GM23338 (cell line): ENCODE results near the gene TSPO2. TPM values are rescaled to one million over a fixed set of nuclear protein-coding genes. Genes with fewer than 3 reads are reported as not detected.

Source experiments
- ATAC-seq: fragments of 200-7000 bp; cut with Tn5 transposase; 3 replicates; pipeline ENCODE4 v1.9.1; 2020
- DNase-seq: peaks from one replicate; pipeline ENCODE4 v3.0.0-alpha.2; 2015; ENCODE audit warnings: low spot score
- H2AFZ ChIP-seq: fragments of 200-600 bp; sonication (generic); 2 replicates; pipeline ENCODE4 v1.8.0; 2016; ENCODE audit warnings: antibody characterized with exemption, mild to moderate bottlenecking, moderate library complexity
- H3F3A ChIP-seq: fragments of 200-600 bp; sonication (generic); replicated peaks from 2 replicates; pipeline ENCODE4 v1.8.0; 2017; ENCODE audit warnings: antibody characterized with exemption, mixed run types, low read depth
- H3K27ac ChIP-seq: fragments of 200-600 bp; sonication (generic); 2 replicates; pipeline ENCODE4 v1.6.1; 2016; ENCODE audit warnings: low read depth
- H3K27me3 ChIP-seq: fragments of 200-600 bp; sonication (generic); 2 replicates; pipeline ENCODE4 v1.8.0; 2016; ENCODE audit warnings: mild to moderate bottlenecking, mixed run types, moderate library complexity; ENCODE audit not compliant: insufficient read depth
- H3K36me3 ChIP-seq: fragments of 200-600 bp; sonication (generic); 2 replicates; pipeline ENCODE4 v1.8.0; 2016; ENCODE audit warnings: mild to moderate bottlenecking; ENCODE audit not compliant: insufficient read depth
- H3K4me1 ChIP-seq: fragments of 200-600 bp; sonication (generic); 2 replicates; pipeline ENCODE4 v1.8.0; 2016; ENCODE audit warnings: mild to moderate bottlenecking, moderate library complexity; ENCODE audit not compliant: insufficient read depth
- H3K4me2 ChIP-seq: fragments of 200-600 bp; sonication (generic); 2 replicates; pipeline ENCODE4 v1.7.1; 2017; ENCODE audit warnings: mixed run types
- H3K4me3 ChIP-seq: fragments of 200-600 bp; sonication (generic); 2 replicates; pipeline ENCODE4 v1.6.1; 2016; ENCODE audit warnings: mixed run types
- H3K79me2 ChIP-seq: fragments of 200-600 bp; sonication (generic); replicated peaks from 2 replicates; pipeline ENCODE4 v1.8.0; 2017; ENCODE audit warnings: mild to moderate bottlenecking; ENCODE audit not compliant: insufficient read depth
- H3K9me2 ChIP-seq: fragments of 200-600 bp; sonication (generic); 2 replicates; pipeline ENCODE4 v1.8.0; 2017; ENCODE audit not compliant: insufficient read depth
- H4K20me1 ChIP-seq: fragments of 200-600 bp; sonication (generic); replicated peaks from 2 replicates; pipeline ENCODE4 v1.8.0; 2017; ENCODE audit warnings: mild to moderate bottlenecking; ENCODE audit not compliant: insufficient read depth
- H3K27ac Mint-ChIP-seq: 2 replicates; pipeline ENCODE4 v1.8.0; 2020; ENCODE audit warnings: inconsistent platforms, mild to moderate bottlenecking, moderate library complexity, mixed read lengths
- H3K27me3 Mint-ChIP-seq: 3 replicates; pipeline ENCODE4 v1.8.0; 2022; ENCODE audit warnings: low read depth, mild to moderate bottlenecking, moderate library complexity, mixed read lengths, inconsistent platforms; ENCODE audit not compliant: insufficient read depth, poor library complexity
- H3K36me3 Mint-ChIP-seq: 3 replicates; pipeline ENCODE4 v1.8.0; 2021; ENCODE audit warnings: low read depth, mild to moderate bottlenecking, inconsistent platforms, moderate library complexity, mixed read lengths
- H3K4me1 Mint-ChIP-seq: 3 replicates; pipeline ENCODE4 v1.8.0; 2020; ENCODE audit warnings: mild to moderate bottlenecking, inconsistent platforms, mixed read lengths
- H3K4me3 Mint-ChIP-seq: 3 replicates; pipeline ENCODE4 v1.8.0; 2021; ENCODE audit warnings: moderate library complexity, mild to moderate bottlenecking, inconsistent platforms, mixed read lengths
- H3K9me3 Mint-ChIP-seq: 3 replicates; pipeline ENCODE4 v1.8.0; 2020; ENCODE audit warnings: moderate library complexity, mild to moderate bottlenecking, inconsistent platforms, mixed read lengths
- CREB1 ChIP-seq: fragments of 250-450 bp; sonication (Bioruptor Pico); IDR thresholded peaks from 2 replicates; pipeline ENCODE4 v1.5.0; 2020; ENCODE audit warnings: low read depth, mild to moderate bottlenecking, moderate library complexity
- EZH2 ChIP-seq: fragments of 200-600 bp; sonication (generic); IDR thresholded peaks from one replicate; pipeline ENCODE4 v1.8.0; 2017; ENCODE audit warnings: antibody characterized with exemption, mild to moderate bottlenecking, low read depth; ENCODE audit not compliant: unreplicated experiment
- EZH2phosphoT487 ChIP-seq: fragments of 200-600 bp; sonication (generic); IDR thresholded peaks from one replicate; pipeline ENCODE4 v1.8.1; 2018; ENCODE audit warnings: antibody characterized with exemption; ENCODE audit not compliant: unreplicated experiment
- JUNB ChIP-seq: IDR thresholded peaks from one replicate; pipeline ENCODE4 v1.6.1; 2016; ENCODE audit warnings: antibody characterized with exemption; ENCODE audit not compliant: unreplicated experiment
- NANOG ChIP-seq: IDR thresholded peaks from 2 replicates; pipeline ENCODE4 v1.6.1; 2016; ENCODE audit warnings: antibody characterized with exemption, borderline replicate concordance
- STAT1 ChIP-seq: IDR thresholded peaks from one replicate; pipeline ENCODE4 v1.6.1; 2016; ENCODE audit warnings: antibody characterized with exemption; ENCODE audit not compliant: unreplicated experiment
- ZNF331 ChIP-seq: fragments of 250-450 bp; sonication (Bioruptor Pico); IDR thresholded peaks from 2 replicates; pipeline ENCODE4 v1.5.0; 2020; ENCODE audit warnings: low read depth, mild to moderate bottlenecking, moderate library complexity
- polyA plus RNA-seq: library from polyadenylated mRNA; unstranded; fragments of >200 nt; fragmentation: Nextera tagmentation; extraction: Ambion mirVana; gene quantifications from 2 replicates; pipeline ENCODE4 v1.2.1, GENCODE V29; 2016
- total RNA-seq: library from RNA; depleted of rRNA; stranded (reverse); fragments of >200 nt; shearing (Covaris generic); gene quantifications from 2 replicates; pipeline ENCODE4 v1.2.3, GENCODE V29; 2014
- TF ChIP-seq, protein P1 (sequence below): IDR thresholded peaks from 2 replicates; pipeline ENCODE4 v1.6.1; 2016; ENCODE audit warnings: antibody characterized with exemption
- TF ChIP-seq, protein P2 (sequence below): fragments of 250-450 bp; sonication (Bioruptor Pico); IDR thresholded peaks from 2 replicates; pipeline ENCODE4 v1.5.0; 2020; ENCODE audit warnings: mild to moderate bottlenecking, moderate library complexity

The TSPO2 gene
- total and polyA plus RNA-seq, 2 experiments from 2014 or later, result 0.31 TPM; not detected in 1

DNA sequence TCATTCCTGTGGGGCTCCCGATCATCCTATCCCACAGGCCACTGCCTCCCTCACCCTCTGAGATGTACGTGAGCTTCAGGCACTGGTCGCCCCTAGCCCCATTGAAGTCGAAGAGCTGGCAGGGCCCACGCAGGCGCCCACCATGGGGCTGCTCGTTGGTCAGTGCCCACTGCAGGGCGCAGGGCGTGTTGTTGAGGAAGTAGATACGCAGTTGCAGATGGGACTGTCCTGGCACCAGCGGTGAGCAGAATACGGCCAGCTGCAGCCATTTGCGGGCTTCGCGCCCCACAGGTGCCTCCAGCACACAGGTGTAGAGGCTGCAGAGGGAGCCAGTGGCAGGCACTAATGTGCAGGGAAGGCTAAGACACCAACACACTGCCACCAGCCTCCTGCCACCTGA is 9.4 kb upstream of the TSPO2 start:
- no peaks in the 10 kb centered on the region for H3F3A ChIP-seq
- H3K27ac Mint-ChIP-seq, result no peak overlapping the region

DNA sequence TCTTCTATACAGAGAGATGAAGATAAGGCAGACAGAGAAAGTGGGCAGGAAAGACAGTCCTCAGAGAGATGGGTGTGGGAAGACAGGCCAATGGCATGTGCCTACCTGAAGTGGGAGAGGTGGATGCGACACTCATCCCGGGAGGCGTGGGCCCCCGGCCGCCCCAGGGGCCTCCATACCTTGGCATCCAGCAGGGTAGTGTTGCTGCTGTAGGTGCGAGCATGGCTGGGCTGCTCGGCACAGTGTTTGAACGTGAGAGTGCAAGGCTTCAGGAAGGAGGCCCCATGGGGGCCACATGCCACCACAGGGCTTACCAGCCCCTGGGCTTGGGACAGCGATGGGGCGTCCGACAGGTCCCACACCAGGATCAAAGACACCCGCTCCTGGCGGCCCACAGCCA is 8.5 kb upstream of the TSPO2 start:
- Mint-ChIP-seq H3K4me3 (no peak overlapping the region), H3K4me1 (peaks cover 14% of the 10 kb centered on the region), H3K27ac (no peak overlapping the region), H3K9me3 (no peaks in the 10 kb centered on the region), H3K36me3 (no peaks in the 10 kb centered on the region; the same call in 2 of the 3 replicates), H3K27me3 (peaks cover 10% of the 10 kb centered on the region)
- no peaks in the 10 kb centered on the region; the same call in 1 of the 2 replicates for H3K27me3 ChIP-seq
- no peaks in the 10 kb centered on the region for H3K9me2 ChIP-seq
- DNase-seq (no peak), ATAC-seq (no peak)
- H3K4me2 ChIP-seq, result no peak overlapping the region
- no peak overlapping the region for H2AFZ ChIP-seq
- H3K36me3 ChIP-seq, result no peaks in the 10 kb centered on the region
- H3K27ac ChIP-seq, result no peak overlapping the region
- TF ChIP-seq, protein P1, sequence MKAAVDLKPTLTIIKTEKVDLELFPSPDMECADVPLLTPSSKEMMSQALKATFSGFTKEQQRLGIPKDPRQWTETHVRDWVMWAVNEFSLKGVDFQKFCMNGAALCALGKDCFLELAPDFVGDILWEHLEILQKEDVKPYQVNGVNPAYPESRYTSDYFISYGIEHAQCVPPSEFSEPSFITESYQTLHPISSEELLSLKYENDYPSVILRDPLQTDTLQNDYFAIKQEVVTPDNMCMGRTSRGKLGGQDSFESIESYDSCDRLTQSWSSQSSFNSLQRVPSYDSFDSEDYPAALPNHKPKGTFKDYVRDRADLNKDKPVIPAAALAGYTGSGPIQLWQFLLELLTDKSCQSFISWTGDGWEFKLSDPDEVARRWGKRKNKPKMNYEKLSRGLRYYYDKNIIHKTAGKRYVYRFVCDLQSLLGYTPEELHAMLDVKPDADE, result no peak
- no peak for TF ChIP-seq STAT1
- TF ChIP-seq, protein P2, sequence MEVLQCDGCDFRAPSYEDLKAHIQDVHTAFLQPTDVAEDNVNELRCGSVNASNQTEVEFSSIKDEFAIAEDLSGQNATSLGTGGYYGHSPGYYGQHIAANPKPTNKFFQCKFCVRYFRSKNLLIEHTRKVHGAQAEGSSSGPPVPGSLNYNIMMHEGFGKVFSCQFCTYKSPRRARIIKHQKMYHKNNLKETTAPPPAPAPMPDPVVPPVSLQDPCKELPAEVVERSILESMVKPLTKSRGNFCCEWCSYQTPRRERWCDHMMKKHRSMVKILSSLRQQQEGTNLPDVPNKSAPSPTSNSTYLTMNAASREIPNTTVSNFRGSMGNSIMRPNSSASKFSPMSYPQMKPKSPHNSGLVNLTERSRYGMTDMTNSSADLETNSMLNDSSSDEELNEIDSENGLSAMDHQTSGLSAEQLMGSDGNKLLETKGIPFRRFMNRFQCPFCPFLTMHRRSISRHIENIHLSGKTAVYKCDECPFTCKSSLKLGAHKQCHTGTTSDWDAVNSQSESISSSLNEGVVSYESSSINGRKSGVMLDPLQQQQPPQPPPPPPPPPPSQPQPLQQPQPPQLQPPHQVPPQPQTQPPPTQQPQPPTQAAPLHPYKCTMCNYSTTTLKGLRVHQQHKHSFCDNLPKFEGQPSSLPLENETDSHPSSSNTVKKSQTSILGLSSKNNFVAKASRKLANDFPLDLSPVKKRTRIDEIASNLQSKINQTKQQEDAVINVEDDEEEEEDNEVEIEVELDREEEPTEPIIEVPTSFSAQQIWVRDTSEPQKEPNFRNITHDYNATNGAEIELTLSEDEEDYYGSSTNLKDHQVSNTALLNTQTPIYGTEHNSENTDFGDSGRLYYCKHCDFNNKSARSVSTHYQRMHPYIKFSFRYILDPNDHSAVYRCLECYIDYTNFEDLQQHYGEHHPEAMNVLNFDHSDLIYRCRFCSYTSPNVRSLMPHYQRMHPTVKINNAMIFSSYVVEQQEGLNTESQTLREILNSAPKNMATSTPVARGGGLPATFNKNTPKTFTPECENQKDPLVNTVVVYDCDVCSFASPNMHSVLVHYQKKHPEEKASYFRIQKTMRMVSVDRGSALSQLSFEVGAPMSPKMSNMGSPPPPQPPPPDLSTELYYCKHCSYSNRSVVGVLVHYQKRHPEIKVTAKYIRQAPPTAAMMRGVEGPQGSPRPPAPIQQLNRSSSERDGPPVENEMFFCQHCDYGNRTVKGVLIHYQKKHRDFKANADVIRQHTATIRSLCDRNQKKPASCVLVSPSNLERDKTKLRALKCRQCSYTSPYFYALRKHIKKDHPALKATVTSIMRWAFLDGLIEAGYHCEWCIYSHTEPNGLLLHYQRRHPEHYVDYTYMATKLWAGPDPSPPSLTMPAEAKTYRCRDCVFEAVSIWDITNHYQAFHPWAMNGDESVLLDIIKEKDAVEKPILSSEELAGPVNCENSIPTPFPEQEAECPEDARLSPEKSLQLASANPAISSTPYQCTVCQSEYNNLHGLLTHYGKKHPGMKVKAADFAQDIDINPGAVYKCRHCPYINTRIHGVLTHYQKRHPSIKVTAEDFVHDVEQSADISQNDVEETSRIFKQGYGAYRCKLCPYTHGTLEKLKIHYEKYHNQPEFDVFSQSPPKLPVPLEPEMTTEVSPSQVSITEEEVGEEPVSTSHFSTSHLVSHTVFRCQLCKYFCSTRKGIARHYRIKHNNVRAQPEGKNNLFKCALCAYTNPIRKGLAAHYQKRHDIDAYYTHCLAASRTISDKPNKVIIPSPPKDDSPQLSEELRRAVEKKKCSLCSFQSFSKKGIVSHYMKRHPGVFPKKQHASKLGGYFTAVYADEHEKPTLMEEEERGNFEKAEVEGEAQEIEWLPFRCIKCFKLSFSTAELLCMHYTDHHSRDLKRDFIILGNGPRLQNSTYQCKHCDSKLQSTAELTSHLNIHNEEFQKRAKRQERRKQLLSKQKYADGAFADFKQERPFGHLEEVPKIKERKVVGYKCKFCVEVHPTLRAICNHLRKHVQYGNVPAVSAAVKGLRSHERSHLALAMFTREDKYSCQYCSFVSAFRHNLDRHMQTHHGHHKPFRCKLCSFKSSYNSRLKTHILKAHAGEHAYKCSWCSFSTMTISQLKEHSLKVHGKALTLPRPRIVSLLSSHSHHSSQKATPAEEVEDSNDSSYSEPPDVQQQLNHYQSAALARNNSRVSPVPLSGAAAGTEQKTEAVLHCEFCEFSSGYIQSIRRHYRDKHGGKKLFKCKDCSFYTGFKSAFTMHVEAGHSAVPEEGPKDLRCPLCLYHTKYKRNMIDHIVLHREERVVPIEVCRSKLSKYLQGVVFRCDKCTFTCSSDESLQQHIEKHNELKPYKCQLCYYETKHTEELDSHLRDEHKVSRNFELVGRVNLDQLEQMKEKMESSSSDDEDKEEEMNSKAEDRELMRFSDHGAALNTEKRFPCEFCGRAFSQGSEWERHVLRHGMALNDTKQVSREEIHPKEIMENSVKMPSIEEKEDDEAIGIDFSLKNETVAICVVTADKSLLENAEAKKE, result no peak
- TF ChIP-seq EZH2phosphoT487, result no peak
- TF ChIP-seq NANOG, result no peak
- TF ChIP-seq EZH2, result no peak
- TF ChIP-seq JUNB, result no peak
- TF ChIP-seq CREB1 (CRISPR knock-in tag), result no peak
- H3K4me3 ChIP-seq, result no peak overlapping the region
- H3F3A ChIP-seq, result no peaks in the 10 kb centered on the region
- H4K20me1 ChIP-seq, result no peaks in the 10 kb centered on the region
- H3K79me2 ChIP-seq, result no peaks in the 10 kb centered on the region
- peaks cover 6% of the 10 kb centered on the region for H3K4me1 ChIP-seq

More for the DNA sequence above, 9.4 kb upstream of the TSPO2 start:
- Histone ChIP-seq H3K4me2 (no peak overlapping the region), H3K27ac (no peak overlapping the region), H4K20me1 (no peaks in the 10 kb centered on the region), H3K36me3 (no peaks in the 10 kb centered on the region), H2AFZ (no peak overlapping the region), H3K4me3 (no peak overlapping the region), H3K4me1 (peaks cover 10% of the 10 kb centered on the region), H3K79me2 (no peaks in the 10 kb centered on the region), H3K27me3 (no peaks in the 10 kb centered on the region; the same call in 1 of the 2 replicates), H3K9me2 (no peaks in the 10 kb centered on the region)
- no peak overlapping the region for H3K4me3 Mint-ChIP-seq
- ATAC-seq (no peak), DNase-seq (no peak)
- TF ChIP-seq ZNF331 (CRISPR knock-in tag), result no peak
- peaks cover 12% of the 10 kb centered on the region for H3K27me3 Mint-ChIP-seq
- H3K9me3 Mint-ChIP-seq, result no peaks in the 10 kb centered on the region
- H3K36me3 Mint-ChIP-seq, result no peaks in the 10 kb centered on the region; the same call in 2 of the 3 replicates
- peaks cover 12% of the 10 kb centered on the region for H3K4me1 Mint-ChIP-seq
